SK-N-SH treated with all-trans-retinoic acid at 6 μM for 48 hours (cell line): ENCODE data around the gene NME9.

ENCODE experiments used
- ARNTL ChIP-seq: fragments of 450-650 bp; formaldehyde crosslinking; IDR thresholded peaks from 2 replicates; pipeline ENCODE4 v1.5.0; 2020; ENCODE audit warnings: low read depth, mild to moderate bottlenecking, moderate library complexity, borderline replicate concordance
- BACH2 ChIP-seq: fragments of 250-450 bp; sonication (Bioruptor Pico); IDR thresholded peaks from 2 replicates; pipeline ENCODE4 v1.9.0; 2021; ENCODE audit warnings: mild to moderate bottlenecking, borderline replicate concordance
- CREB5 ChIP-seq: fragments of 250-450 bp; sonication (Bioruptor Pico); IDR thresholded peaks from 2 replicates; pipeline ENCODE4 v1.5.1; 2020; ENCODE audit warnings: low read depth, mild to moderate bottlenecking, moderate library complexity
- CSRNP3 ChIP-seq: fragments of 250-450 bp; sonication (Bioruptor Pico); IDR thresholded peaks from 2 replicates; pipeline ENCODE4 v1.5.1; 2021; ENCODE audit warnings: mild to moderate bottlenecking, moderate library complexity
- ESRRG ChIP-seq: fragments of 250-450 bp; sonication (Bioruptor Pico); IDR thresholded peaks from 2 replicates; pipeline ENCODE4 v1.6.1; 2021; ENCODE audit warnings: mild to moderate bottlenecking
- PATZ1 ChIP-seq: fragments of 250-450 bp; sonication (Bioruptor Pico); IDR thresholded peaks from 2 replicates; pipeline ENCODE4 v1.8.0; 2020; ENCODE audit warnings: mild to moderate bottlenecking, moderate library complexity, borderline replicate concordance
- PPARA ChIP-seq: fragments of 250-450 bp; sonication (Bioruptor Pico); IDR thresholded peaks from 2 replicates; pipeline ENCODE4 v1.5.0; 2020; ENCODE audit warnings: mild to moderate bottlenecking, borderline replicate concordance
- TOX ChIP-seq: fragments of 250-450 bp; sonication (Bioruptor Pico); IDR thresholded peaks from 2 replicates; pipeline ENCODE4 v1.8.0; 2021; ENCODE audit warnings: mild to moderate bottlenecking, moderate library complexity, borderline replicate concordance
- ZFP30 ChIP-seq: fragments of 450-650 bp; formaldehyde crosslinking; IDR thresholded peaks from 2 replicates; pipeline ENCODE4 v1.5.0; 2022; ENCODE audit warnings: mild to moderate bottlenecking, moderate library complexity
- ZNF565 ChIP-seq: fragments of 450-650 bp; formaldehyde crosslinking; conservative IDR thresholded peaks from 2 replicates; pipeline ENCODE4 v1.5.0; 2020; ENCODE audit warnings: low read depth, mild to moderate bottlenecking, moderate library complexity
- ZNF70 ChIP-seq: fragments of 450-650 bp; formaldehyde crosslinking; IDR thresholded peaks from 2 replicates; pipeline ENCODE4 v1.5.0; 2020; ENCODE audit warnings: mild to moderate bottlenecking, moderate library complexity

- no peak for TF ChIP-seq PATZ1 (CRISPR knock-in tag)
- no peak for TF ChIP-seq BACH2
- TF ChIP-seq CREB5 (CRISPR knock-in tag): no peak
- no peak for TF ChIP-seq ZFP30
- TF ChIP-seq ZNF565 (CRISPR knock-in tag): no peak
- no peak for TF ChIP-seq ARNTL
- TF ChIP-seq CSRNP3 (CRISPR knock-in tag): no peak
- no peak for TF ChIP-seq ZNF70
- no peak for TF ChIP-seq PPARA (CRISPR knock-in tag)
- TF ChIP-seq TOX (CRISPR knock-in tag): no peak
- TF ChIP-seq ESRRG (CRISPR knock-in tag): no peak
Observed at GRCh38 chr3:138359919-138360868, 30.5 kb upstream of the NME9 start.
